ENCODE results near the gene PDGFC.

GRCh38 chr4:156829201-156829873, 142.3 kb downstream of the PDGFC start:
- TF ChIP-seq CTCF (IDR thresholded peaks at IDR 0.05) (no peak), POLR2A (IDR thresholded peaks at IDR 0.05) (no peak)
